Amygdala (tissue), 56 donors: Measurements from ENCODE around the gene SH2D7.

Experiments
- DNase-seq, 56 donors: peaks; one replicate each; lab custom pipeline; 2025; lab: John Stamatoyannopoulos, UW

The SH2D7 gene

GRCh38 chr15:78101423-78102105, 9.2 kb downstream of the SH2D7 start:
- no peak for DNase-seq

GRCh38 chr15:78102211-78102610, 9.8 kb downstream of the SH2D7 start:
- DNase-seq, result no peak

- no peak for DNase-seq
These were observed 10.4 kb downstream of the SH2D7 start for GRCh38 chr15:78102741-78103140.

GRCh38 chr15:78103406-78104118, 11.2 kb downstream of the SH2D7 start:
- no peak for DNase-seq

- no peak for DNase-seq
These were observed 11.7 kb downstream of the SH2D7 start for GRCh38 chr15:78104119-78104479.

GRCh38 chr15:78104566-78105475, 12.5 kb downstream of the SH2D7 start:
- no peak for DNase-seq

- no peak for DNase-seq
These were observed 13.3 kb downstream of the SH2D7 start for GRCh38 chr15:78105476-78106241.

GRCh38 chr15:78107471-78107870, 15.1 kb downstream of the SH2D7 start:
- no peak for DNase-seq

- peak in 50 of 56 donors; percentile 15 to 83 (median 50) for DNase-seq
These were observed 16.1 kb downstream of the SH2D7 start for GRCh38 chr15:78108300-78109084.

GRCh38 chr15:78109156-78109555, 16.8 kb downstream of the SH2D7 start:
- DNase-seq, result no peak

- no peak for DNase-seq
These were observed 17.7 kb downstream of the SH2D7 start for GRCh38 chr15:78110096-78110495.

GRCh38 chr15:78110916-78111475, 18.6 kb downstream of the SH2D7 start:
- DNase-seq, result no peak

GRCh38 chr15:78111788-78112187, 19.4 kb downstream of the SH2D7 start:
- DNase-seq, result no peak

- no peak for DNase-seq
These were observed 20.2 kb downstream of the SH2D7 start for GRCh38 chr15:78112551-78112950.

GRCh38 chr15:78120523-78120922, 28.2 kb downstream of the SH2D7 start:
- DNase-seq, result no peak

GRCh38 chr15:78125267-78125666, 32.9 kb downstream of the SH2D7 start:
- DNase-seq, result no peak

- DNase-seq, result no peak
These were observed 35.5 kb downstream of the SH2D7 start for GRCh38 chr15:78127882-78128281.

GRCh38 chr15:78129077-78129750, 36.9 kb downstream of the SH2D7 start:
- peak in 2 of 56 donors; percentile 11 to 13 for DNase-seq
